Measurements from ENCODE around the gene RBFA.

RBFA gene

DNA sequence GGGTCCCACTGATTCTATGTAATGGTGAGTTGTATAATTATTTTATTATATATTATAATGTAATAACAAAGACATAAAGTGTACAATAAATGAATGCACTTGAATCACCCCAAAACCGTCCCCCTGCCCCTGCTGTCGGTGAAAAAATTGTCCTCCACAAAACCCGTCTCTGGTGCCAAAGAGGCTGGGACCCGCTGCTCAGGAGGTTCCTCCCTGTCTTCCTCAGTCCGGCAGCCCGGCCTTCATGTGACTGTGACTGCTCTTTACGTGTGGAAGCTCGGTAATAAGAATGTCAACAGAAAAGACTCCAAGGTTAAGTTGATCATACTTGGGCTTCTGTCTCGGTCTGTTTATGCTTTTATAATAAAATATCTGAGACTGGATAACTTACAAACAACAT is 42.1 kb downstream of the RBFA start:
- no peak for DNase-seq

DNA sequence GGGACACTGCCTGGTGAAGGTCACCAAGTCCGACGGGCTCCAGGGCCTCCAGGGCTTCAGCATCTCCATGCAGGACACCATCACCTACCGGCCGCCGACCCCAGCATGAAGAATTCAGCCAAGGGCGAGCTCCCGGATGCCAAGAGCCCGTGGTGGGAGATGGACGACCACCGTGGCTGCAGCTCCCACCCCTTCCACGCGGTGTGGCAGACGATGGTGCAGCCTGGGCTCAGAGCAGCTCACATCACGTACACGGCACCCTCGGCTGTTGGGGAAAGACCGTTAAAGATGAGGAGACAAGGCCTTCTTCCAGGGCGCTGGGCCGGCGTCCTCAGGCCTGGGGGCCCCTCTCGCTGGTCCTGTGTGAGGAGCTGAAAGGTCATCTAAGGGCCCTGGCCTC is 43.6 kb downstream of the RBFA start:
- no peak for DNase-seq

Data from inflammatory macrophage treated with lipopolysaccharide for 1 hour (primary cell).